Jurkat, Clone E6-1 (cell line): ENCODE data around the gene CTBP1.

ENCODE experiments used
- DNase-seq: peaks from one replicate; pipeline ENCODE4 v3.0.0-alpha.2; 2011; ENCODE audit warnings: low read depth, low spot score
- H3K4me3 ChIP-seq: 2 replicates; pipeline ENCODE4 v1.5.1; 2011; ENCODE audit warnings: mild to moderate bottlenecking, low read length, control low read depth, moderate library complexity

The CTBP1 gene

DNA sequence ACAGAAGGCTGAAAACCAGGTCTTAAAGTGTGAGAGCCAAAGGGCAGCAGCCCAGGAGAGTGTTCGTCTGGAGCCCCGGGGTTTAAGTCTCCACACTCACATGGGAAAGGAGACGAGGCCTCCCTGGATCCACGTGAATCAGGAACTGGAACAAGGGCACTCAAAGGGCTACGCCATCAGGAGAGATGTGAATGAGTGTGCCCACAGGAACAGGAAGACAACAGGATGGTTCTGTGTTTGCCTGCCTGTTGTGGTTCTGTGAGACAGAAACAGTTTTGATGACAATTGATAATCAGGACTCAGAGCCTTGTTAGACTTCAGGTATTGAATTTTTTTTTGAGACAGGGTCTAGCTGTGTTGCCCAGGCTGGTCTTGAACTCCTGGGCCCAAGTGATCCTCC lies 4.9 kb upstream of the CTBP1 start:
- DNase-seq: no peak

GRCh38 chr4:1252928-1253492 lies 4.1 kb upstream of the CTBP1 start:
- DNase-seq: no peak
- no peak overlapping the region for H3K4me3 ChIP-seq

More for the DNA sequence above, 4.9 kb upstream of the CTBP1 start:
- H3K4me3 ChIP-seq: no peak overlapping the region

- DNase-seq: no peak
- no peak overlapping the region for H3K4me3 ChIP-seq
Observed at GRCh38 chr4:1251773-1252066, 2.8 kb upstream of the CTBP1 start.

DNA sequence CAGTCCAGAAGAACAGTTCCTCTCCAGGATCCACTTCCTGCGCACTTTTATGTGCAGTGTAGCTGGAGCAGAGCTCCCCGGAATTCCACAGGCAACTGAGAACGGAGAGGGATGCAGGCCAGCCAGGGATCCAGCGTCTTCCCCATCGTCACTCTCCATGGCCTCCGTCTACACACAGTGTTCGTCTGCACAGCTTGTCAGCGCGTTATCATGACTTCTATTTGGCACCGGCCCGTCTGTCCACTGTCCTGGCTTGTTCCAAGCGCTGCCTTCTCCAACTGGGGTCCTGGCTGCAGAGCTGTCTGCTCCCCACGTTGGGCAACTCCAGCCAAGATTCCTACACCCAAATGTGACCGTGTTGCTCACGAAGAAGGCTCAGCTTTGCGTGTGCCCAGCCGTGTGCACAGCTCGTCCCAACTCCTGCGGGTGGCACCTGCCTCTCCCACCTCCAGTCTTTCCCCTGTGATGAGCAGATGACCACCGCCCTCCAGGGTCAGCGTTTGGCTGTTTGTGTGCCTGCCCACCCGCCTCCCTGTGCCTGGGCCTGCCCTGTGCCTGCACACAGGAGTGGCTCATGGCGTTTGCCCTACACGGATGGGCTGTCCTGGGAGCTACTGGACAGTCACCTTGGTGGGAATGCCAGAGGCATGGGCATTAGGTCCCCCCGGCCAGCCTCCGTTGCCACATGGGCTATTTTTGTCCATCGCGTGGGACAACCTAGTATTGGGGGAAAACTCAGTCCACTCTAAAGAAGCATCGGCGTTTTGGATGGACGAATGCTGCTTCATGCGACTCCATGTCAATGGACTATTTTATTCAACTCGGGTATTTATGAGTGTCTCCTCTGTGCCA lies 2.2 kb upstream of the CTBP1 start:
- no peak overlapping the region for H3K4me3 ChIP-seq
- DNase-seq: no peak

GRCh38 chr4:1250527-1250812 lies 1.5 kb upstream of the CTBP1 start:
- H3K4me3 ChIP-seq: no peak overlapping the region
- no peak for DNase-seq

- no peak for DNase-seq
- peak overlapping the region; percentile 57 for H3K4me3 ChIP-seq
Observed at GRCh38 chr4:1249731-1250526, 999 bp upstream of the CTBP1 start.

DNA sequence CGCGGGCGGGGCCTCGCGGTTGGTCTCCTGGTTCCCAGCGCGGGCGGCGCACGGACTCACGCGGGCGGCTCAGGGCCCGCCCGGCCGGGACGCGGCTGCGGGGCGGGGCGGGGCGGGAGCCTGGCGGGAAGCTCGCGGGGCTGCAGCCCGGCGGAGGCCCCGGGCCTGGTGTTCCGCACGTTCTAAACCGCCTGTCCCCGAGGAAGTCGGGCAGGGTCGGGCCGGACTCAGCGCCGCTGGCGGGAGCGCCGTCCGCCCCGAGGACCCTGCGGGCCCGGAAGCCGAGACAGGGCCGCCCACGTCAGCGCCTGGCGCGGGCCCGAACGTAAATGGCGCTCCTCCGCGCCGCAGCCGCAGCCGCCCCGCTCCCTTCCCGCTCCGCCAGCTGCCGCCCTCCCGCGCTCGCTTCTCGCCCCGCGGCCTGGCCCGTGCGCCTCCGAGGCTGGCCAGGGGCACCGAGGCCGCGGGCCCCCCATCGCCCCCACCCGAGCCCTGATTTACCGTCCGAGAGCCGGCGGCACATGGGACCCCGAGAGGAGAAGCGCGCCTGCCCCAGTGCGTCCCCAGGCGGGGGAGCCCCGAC lies 309 bp upstream of the CTBP1 start:
- peak overlapping the region; percentile 57 for H3K4me3 ChIP-seq
- DNase-seq: peak; percentile 71

DNA sequence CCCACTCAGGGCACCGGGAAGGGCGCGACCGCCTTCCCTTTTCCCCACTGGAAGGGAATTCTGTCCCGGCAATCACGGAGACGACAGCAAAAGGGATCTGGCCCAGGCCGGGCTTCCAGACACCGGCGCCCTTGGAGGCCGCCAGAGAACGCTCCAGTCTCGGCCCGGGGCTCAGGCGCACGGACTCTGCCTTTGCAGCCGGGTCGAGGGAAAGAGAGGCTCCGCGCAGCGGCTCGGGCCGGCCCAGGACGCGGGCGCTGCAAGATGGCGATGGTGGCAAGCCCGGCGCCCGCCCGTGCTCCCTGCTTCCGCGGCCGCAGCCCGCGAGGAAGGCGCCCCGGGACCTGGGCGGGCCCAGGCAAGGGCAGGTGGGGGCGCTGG lies 1.1 kb downstream of the CTBP1 start:
- DNase-seq: no peak
- peak overlapping the region; percentile 83 for H3K4me3 ChIP-seq

DNA sequence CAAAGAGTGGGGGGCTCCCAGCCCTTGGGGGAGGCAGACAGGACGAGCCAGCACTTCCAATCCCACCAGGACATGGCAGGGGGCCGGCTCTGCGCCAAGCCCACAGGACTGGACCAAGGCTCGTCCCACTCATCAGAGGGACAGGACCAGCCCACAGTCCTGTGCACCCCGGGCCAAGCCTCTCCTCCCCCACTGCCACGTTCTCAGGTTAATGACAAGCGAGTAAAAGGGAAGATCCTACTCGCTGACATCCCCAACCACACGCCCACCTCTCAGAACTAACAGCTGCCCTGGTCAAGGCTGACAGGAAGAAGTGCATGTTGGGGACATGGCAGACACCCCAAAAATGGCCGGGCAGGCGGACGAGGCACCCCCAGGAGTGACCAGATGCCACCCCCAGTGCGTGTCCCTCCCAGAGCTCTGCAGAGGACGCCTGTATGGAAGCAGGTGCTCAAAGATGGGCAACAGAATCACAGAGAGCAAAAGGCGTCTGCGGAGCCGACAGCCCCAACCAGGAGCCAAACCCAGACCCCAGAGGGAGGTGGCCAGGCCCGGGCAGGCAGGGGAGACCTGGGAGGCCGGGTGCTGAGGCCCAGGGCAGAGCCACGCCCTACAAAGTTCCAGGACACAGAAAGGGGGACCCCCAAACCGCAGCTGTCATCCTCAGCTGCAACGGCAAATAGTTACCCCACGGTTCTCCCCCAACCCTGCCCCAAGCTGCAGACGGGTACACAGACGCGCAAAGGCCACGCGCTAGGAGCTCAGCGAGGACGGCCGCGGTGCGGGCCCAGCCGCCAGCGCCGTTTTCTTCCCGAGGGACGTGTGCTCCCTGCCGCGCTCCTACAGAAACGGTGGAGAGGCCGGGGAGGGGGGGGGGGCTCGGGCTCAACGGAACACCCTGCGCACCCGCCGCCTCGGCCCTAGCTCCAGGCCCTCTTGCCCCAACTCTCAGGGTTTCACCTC lies 1.7 kb downstream of the CTBP1 start:
- DNase-seq: no peak
- peak overlapping the region; percentile 83 for H3K4me3 ChIP-seq

GRCh38 chr4:1246111-1246881 lies 2.6 kb downstream of the CTBP1 start:
- peak overlapping the region; percentile 83 for H3K4me3 ChIP-seq
- no peak for DNase-seq

DNA sequence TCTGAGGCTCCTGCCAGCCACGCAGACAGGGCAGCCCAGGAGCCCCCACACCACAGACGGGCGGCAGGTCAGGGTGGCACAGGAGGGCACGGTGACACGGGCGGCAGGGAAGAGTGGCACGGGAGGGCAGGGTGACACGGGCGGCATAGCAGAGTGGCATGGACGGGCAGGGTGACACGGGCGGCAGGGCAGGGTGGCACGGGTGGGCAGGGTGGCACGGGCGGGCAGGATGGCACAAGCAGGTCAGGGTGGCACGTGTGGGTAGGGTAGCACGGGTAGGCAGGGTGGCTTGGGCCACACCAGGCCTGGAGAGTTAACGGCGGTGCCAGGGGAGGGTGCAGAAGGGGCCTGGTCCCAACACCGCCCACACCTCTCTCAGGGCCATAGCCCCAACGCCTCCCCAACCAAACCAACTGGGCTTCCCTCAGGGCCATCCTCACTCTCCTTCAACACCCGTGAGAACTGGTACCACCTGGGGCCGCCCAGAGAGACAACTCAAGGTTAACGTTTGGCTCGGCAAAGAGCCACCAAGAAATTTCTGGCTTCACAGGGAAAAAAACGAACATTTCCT lies 3.4 kb downstream of the CTBP1 start:
- no peak for DNase-seq
- H3K4me3 ChIP-seq: no peak overlapping the region

GRCh38 chr4:1244978-1245471 lies 3.9 kb downstream of the CTBP1 start:
- DNase-seq: no peak
- no peak overlapping the region for H3K4me3 ChIP-seq

DNA sequence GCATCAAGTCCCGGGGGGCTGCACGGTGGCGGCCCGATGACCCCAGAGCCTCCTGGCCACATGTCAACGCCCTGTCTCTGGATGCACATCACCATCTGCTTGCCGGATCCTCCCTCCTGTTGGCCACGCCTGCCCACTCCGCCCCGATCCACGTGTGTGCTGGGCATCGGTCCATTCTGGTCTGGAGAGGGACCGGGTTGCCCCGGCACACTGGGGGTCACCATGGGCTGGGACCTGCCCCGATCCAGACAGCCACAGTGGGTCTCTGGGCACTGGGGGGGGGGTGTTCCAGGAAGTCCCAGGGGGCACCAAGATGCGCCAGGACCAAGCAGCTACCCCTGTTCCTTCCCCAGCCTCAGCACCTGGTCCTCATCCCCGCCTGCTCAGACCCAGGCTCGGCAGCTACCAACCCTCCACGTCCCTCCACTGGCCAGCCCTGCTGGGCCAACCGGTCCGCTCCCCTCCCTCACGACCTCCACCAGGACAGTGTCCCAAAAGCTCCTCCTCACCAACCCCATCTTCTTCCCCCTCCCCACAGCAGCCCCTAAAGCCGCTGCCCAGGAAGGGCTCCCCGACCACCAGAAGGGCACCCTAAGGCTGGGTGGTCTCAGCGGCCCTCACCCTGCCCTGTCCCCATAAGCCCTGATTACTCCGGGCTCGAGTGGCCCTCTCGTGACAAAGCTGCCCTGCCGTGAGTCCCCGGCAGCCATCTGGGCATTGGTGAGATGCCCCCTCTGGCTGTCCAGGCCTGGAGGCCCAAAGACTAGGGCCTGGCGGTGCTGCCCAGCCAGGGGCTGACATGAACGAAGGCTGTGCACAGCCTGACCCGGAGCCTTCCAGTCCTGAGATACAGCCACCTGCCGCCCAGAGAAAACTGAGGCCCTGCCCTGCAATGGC lies 4.6 kb downstream of the CTBP1 start:
- DNase-seq: no peak
- H3K4me3 ChIP-seq: no peak overlapping the region

GRCh38 chr4:1243451-1244080 lies 5.4 kb downstream of the CTBP1 start:
- no peak overlapping the region for H3K4me3 ChIP-seq
- no peak for DNase-seq

GRCh38 chr4:1242506-1243450 lies 6.2 kb downstream of the CTBP1 start:
- no peak overlapping the region for H3K4me3 ChIP-seq

More at GRCh38 chr4:1242506-1243450, 6.2 kb downstream of the CTBP1 start:
- no peak for DNase-seq
